DOHH2 (cell line): Measurements from ENCODE around the gene NME8.

Experiments used
- H3F3A ChIP-seq: fragments of 200-600 bp; sonication (generic), shearing (Covaris generic); 2 replicates; pipeline ENCODE4 v1.6.0; 2016; ENCODE audit warnings: antibody characterized with exemption, mild to moderate bottlenecking; ENCODE audit not compliant: control insufficient read depth, insufficient read depth
- H3K27ac ChIP-seq: fragments of 200-600 bp; sonication (generic); 2 replicates; pipeline ENCODE4 v1.5.1; 2014; ENCODE audit warnings: low read depth, mild to moderate bottlenecking, low read length, moderate library complexity
- H3K27me3 ChIP-seq: fragments of 200-600 bp; sonication (generic); 2 replicates; pipeline ENCODE4 v1.6.1; 2014; ENCODE audit warnings: mild to moderate bottlenecking, low read length, mixed read lengths; ENCODE audit not compliant: control insufficient read depth
- H3K36me3 ChIP-seq: fragments of 200-600 bp; sonication (generic); 2 replicates; pipeline ENCODE4 v1.6.1; 2014; ENCODE audit warnings: mild to moderate bottlenecking, low read length, moderate library complexity, mixed read lengths; ENCODE audit not compliant: control insufficient read depth
- H3K4me1 ChIP-seq: fragments of 200-600 bp; sonication (generic); 2 replicates; pipeline ENCODE4 v1.6.1; 2014; ENCODE audit warnings: mild to moderate bottlenecking, low read length, mixed read lengths; ENCODE audit not compliant: control insufficient read depth
- H3K4me2 ChIP-seq: fragments of 200-600 bp; sonication (generic); 2 replicates; pipeline ENCODE4 v1.6.0; 2014; ENCODE audit warnings: mild to moderate bottlenecking, low read length, moderate library complexity
- H3K4me3 ChIP-seq: fragments of 200-600 bp; sonication (generic); 2 replicates; pipeline ENCODE4 v1.5.1; 2014; ENCODE audit warnings: mild to moderate bottlenecking, low read length, mixed read lengths
- H3K79me2 ChIP-seq: fragments of 200-600 bp; sonication (generic); 2 replicates; pipeline ENCODE4 v1.6.1; 2014; ENCODE audit warnings: mild to moderate bottlenecking, low read length, mixed read lengths; ENCODE audit not compliant: control insufficient read depth
- H3K9me2 ChIP-seq: fragments of 200-600 bp; sonication (generic); replicated peaks from 2 replicates; pipeline ENCODE4 v1.6.1; 2014; ENCODE audit warnings: mild to moderate bottlenecking, low read length, mixed read lengths; ENCODE audit not compliant: control insufficient read depth
- H3K9me3 ChIP-seq: fragments of 200-600 bp; sonication (generic); 2 replicates; pipeline ENCODE4 v1.6.1; 2014; ENCODE audit warnings: antibody characterized with exemption, low read length, mixed read lengths; ENCODE audit not compliant: control insufficient read depth, insufficient read depth
- H4K20me1 ChIP-seq: fragments of 200-600 bp; sonication (generic); 2 replicates; pipeline ENCODE4 v1.6.0; 2014; ENCODE audit warnings: low read depth, mild to moderate bottlenecking, antibody characterized with exemption, low read length, moderate library complexity; ENCODE audit not compliant: control insufficient read depth, insufficient read depth
- CTCF ChIP-seq: fragments of 200-600 bp; sonication (generic); IDR thresholded peaks from one replicate; pipeline ENCODE4 v1.5.1; 2014; ENCODE audit warnings: antibody characterized with exemption, mild to moderate bottlenecking, low read depth, low read length; ENCODE audit not compliant: poor library complexity, severe bottlenecking
- EZH2phosphoT487 ChIP-seq: fragments of 200-600 bp; sonication (generic); IDR thresholded peaks from 2 replicates; pipeline ENCODE4 v1.6.1; 2017; ENCODE audit warnings: borderline replicate concordance, mild to moderate bottlenecking, antibody characterized with exemption, low read length, moderate library complexity, mixed read lengths

The NME8 gene

GRCh38 chr7:37908221-37908788 is 59.9 kb downstream of the NME8 start:
- no peaks in the 10 kb centered on the region for H3K79me2 ChIP-seq
- no peaks in the 10 kb centered on the region for H3K4me1 ChIP-seq
- no peak overlapping the region for H3K4me3 ChIP-seq
- H3K27me3 ChIP-seq: 0 out of 2 replicates have a peak, but pooled peaks cover 4% of the 10 kb centered on the region
- H3K36me3 ChIP-seq: no peaks in the 10 kb centered on the region
- no peaks in the 10 kb centered on the region for H4K20me1 ChIP-seq
- H3F3A ChIP-seq: no peaks in the 10 kb centered on the region
- no peaks in the 10 kb centered on the region for H3K9me3 ChIP-seq
- no peaks in the 10 kb centered on the region for H3K9me2 ChIP-seq
- no peak overlapping the region for H3K27ac ChIP-seq
- no peak for TF ChIP-seq EZH2phosphoT487
- no peak for TF ChIP-seq CTCF
- H3K4me2 ChIP-seq: no peak overlapping the region

DNA sequence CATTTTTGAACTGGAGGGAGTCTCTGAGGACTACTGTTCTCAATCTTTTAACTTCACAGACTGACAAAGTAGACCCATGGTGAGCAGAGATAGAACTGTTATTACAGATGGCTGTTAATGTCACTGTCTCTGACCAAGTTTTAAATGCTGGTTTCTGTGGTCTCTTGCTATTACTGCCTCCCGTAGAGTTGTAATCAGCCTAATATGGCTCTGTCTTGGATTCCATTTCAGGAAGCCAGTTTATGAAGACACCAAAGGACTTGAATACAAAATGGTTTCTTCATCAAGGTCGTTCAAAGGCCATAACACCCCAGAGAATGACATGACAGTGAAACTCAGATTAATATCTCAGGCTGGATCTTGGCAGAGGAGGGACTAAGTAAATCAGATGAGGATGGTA is 64.4 kb downstream of the NME8 start:
- H3K4me3 ChIP-seq: no peak overlapping the region
- H3K36me3 ChIP-seq: no peaks in the 10 kb centered on the region
- no peaks in the 10 kb centered on the region for H3K79me2 ChIP-seq
- H3K4me1 ChIP-seq: no peaks in the 10 kb centered on the region
- H4K20me1 ChIP-seq: no peaks in the 10 kb centered on the region
- no peaks in the 10 kb centered on the region for H3F3A ChIP-seq
- no peak overlapping the region for H3K27ac ChIP-seq
- no peaks in the 10 kb centered on the region for H3K9me2 ChIP-seq
- TF ChIP-seq CTCF (no peak), EZH2phosphoT487 (no peak)
- no peaks in the 10 kb centered on the region for H3K9me3 ChIP-seq
- 0 out of 2 replicates have a peak, but pooled peaks cover 6% of the 10 kb centered on the region for H3K27me3 ChIP-seq
- no peak overlapping the region for H3K4me2 ChIP-seq

DNA sequence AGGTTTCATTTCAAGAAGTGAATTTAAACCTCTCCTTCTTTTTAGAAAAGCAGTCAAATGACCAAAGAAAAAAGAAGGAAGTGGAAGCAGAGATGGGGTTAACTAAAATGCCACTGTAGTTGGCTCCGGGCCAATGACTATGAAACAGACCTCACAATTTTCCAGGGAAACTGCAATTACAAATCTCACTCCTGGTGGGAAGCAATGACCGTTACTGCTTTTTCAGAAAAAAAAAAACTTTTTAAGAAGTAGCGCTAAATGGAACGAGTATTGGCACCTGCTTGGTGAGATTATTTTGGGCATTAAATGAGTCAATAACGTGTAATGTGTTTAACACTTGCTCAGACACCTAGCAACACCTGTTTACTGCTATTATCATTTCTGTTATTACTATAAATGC is 67.0 kb downstream of the NME8 start:
- Histone ChIP-seq H3K4me1 (no peaks in the 10 kb centered on the region), H3K36me3 (no peaks in the 10 kb centered on the region), H3K9me3 (no peaks in the 10 kb centered on the region), H3K4me3 (no peak overlapping the region), H3F3A (no peaks in the 10 kb centered on the region), H4K20me1 (no peaks in the 10 kb centered on the region), H3K27ac (no peak overlapping the region), H3K4me2 (no peak overlapping the region), H3K79me2 (no peaks in the 10 kb centered on the region), H3K27me3 (peaks cover 16% of the 10 kb centered on the region; the same call in 1 of the 2 replicates), H3K9me2 (no peaks in the 10 kb centered on the region)
- no peak for TF ChIP-seq CTCF
